ENCODE measurements around the gene LRRC3.

Gene LRRC3

GRCh38 chr21:44440241-44441040, 14.9 kb upstream of the LRRC3 start:
- DNase-seq, result no peak

GRCh38 chr21:44441041-44441400, 14.3 kb upstream of the LRRC3 start:
- DNase-seq, result no peak

DNA sequence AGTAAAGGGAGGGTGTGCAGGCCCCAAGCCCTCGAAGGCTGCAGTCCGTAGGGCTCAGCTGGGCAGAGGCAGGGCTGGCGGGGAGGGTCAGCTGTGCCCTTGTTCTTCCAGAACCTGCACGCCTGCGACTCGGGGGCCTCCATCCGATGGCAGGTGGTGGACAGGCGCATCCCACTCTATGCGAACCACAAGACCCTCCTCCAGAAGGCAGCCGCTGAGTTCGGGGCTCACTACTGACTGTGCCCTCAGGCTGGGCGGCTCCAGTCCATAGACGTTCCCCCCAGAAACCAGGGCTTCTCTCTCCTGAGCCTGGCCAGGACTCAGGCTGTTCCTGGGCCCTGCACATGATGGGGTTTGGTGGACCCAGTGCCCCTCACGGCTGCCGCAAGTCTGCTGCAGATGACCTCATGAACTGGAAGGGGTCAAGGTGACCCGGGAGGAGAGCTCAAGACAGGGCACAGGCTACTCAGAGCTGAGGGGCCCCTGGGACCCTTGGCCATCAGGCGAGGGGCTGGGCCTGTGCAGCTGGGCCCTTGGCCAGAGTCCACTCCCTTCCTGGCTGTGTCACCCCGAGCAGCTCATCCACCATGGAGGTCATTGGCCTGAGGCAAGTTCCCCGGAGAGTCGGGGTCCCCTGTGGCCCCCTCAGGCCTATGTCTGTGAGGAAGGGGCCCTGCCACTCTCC, 13.6 kb upstream of the LRRC3 start:
- no peak for DNase-seq

- DNase-seq, result no peak
These were observed 12.8 kb upstream of the LRRC3 start for GRCh38 chr21:44442266-44443125.

- no peak for DNase-seq
These were observed 11.9 kb upstream of the LRRC3 start for GRCh38 chr21:44443291-44443890.

- DNase-seq, result no peak
These were observed 11.4 kb upstream of the LRRC3 start for GRCh38 chr21:44443891-44444285.

GRCh38 chr21:44444286-44444931, 10.9 kb upstream of the LRRC3 start:
- no peak for DNase-seq

DNA sequence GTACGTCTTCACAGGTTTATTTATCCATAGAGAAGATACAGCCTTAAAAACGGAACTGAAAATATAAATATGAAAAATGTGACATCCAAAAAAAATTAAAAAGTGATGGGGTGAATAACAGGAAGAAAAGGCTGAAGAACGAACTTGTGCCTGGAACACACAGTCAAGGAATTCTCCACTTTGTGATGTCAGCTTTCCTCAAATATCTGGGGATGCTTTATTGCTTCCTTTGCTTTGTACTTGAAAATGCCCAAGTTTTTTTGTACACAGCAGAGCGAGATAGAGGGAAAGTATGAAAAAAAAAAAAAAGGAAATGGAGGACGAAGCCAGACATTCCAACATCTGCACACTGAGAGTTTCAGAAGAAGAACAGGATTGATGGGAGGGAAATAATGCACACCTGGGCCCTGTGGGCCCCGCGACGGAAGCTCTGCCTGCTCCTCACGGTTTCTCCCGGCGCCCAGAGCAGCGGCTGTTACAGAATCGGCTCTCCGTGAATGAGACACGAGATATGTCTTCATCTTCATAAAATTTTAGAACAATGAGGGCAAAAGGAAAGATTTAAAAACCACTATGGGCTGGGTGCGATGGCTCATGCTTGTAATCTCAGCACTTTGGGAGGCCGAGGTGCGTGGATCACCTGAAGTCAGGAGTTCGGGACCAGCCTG, 10.0 kb upstream of the LRRC3 start:
- DNase-seq, result no peak

- DNase-seq, result no peak
These were observed 6.6 kb upstream of the LRRC3 start for GRCh38 chr21:44448651-44449131.

GRCh38 chr21:44449473-44450363, 5.6 kb upstream of the LRRC3 start:
- no peak for DNase-seq

DNA sequence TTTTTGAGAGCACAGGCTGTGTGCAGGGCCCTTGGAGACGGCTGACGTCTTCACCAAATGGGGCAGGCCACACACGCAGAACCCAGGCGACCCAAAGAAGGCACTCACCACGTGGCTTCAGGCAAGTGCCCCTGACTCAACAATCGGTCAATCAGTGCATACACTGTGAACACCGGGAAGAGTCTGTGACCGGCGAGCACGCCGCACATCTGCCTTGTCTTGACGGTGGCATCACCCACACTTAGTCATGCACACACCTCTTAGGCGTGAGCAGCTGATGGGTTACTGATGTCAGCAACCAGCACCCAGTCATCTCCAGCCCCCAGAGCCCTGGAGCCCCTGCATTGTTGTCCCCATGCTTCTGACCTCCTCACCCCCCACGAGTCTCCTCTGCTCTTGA, 4.9 kb upstream of the LRRC3 start:
- DNase-seq, result no peak

GRCh38 chr21:44450999-44451398, 4.3 kb upstream of the LRRC3 start:
- DNase-seq, result no peak

DNA sequence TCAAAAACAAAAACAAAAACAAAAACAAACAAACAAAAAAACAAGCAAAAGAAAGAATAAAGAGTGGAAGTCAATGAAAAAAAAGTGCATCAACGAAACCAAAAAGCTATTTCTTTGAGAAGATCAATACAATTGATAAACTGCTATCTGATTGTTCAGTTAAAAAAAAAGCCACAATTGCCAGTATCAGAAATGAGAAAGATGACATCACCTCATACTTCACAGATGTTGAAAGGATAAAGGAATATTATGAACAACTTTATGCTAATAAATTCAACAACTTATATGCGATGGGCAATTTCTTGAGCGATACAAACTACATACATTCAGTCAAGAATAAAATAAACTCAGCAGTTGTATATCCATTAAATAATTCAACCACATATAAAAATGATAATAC, 2.2 kb upstream of the LRRC3 start:
- no peak for DNase-seq

- no peak for DNase-seq
These were observed 1.3 kb upstream of the LRRC3 start for GRCh38 chr21:44454058-44454457.

GRCh38 chr21:44455524-44456213, 359 bp downstream of the LRRC3 start:
- peak; percentile 37 for DNase-seq

- DNase-seq, result no peak
These were observed 1.1 kb downstream of the LRRC3 start for GRCh38 chr21:44456214-44456914.

DNA sequence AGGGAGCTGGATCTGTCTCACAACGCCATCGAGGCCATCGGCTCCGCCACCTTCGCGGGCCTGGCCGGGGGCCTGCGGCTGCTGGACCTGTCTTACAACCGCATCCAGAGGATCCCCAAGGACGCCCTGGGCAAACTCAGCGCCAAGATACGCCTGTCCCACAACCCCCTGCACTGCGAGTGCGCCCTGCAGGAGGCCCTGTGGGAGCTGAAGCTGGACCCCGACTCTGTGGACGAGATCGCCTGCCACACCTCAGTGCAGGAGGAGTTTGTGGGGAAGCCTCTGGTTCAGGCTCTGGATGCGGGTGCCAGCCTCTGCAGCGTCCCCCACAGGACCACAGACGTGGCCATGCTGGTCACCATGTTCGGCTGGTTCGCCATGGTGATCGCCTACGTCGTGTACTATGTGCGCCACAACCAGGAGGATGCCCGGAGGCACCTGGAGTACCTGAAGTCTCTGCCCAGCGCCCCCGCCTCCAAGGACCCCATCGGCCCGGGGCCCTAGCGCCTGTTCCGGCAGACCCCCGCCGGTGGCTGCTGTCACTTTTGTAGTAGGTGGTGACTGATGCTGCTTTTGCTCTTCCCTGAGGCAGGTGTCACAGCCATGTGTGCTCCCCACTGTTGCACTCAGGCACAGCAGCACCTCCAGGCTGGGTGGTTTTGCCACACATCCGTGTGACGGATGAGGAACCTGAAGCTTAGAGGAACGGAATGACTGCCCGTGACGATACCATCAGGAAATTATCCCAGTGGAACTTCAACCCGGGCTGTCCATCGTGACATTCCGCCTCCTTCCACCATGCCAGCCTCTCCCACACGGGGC, 1.8 kb downstream of the LRRC3 start:
- DNase-seq, result no peak

DNA sequence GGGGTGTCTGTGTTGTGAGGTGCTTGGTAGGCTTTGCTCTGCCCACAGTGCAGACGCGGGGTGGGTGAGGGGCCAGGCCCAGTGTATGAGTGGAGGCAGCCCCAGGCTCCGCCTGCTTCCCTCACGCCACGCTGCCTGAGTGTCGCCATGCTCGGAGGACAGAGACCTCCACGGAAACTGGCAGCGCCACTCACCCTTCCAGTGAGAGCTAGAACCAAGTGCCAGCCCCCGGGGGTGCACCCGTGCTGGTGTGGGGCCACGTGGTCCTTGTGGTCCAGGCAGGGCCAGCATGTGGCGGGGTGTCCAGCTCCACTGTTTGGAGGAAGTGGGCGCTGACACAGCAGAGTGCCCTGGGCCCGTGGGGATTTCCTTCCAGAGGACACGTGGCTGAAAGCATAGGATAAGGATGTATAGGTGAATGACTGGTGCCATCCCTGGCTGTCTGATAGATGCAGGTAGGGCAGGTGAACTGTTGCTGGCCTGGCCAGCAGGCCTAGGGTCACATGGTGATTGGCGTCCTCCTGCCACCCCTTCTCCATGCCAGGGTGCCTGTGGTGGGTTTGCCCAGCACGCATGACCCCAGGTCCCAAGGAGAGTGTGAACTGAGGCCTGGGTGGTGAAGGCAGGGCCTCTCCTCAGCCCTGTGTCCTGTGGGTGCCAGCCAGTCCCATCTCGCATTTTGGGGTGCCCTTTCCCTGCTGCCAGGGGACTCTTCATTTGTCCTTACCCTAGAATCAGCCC, 3.8 kb downstream of the LRRC3 start:
- DNase-seq, result no peak
